Lower leg skin (tissue), 4 donors: ENCODE data around the gene SLC16A6. TPM values are rescaled to one million over a fixed set of nuclear protein-coding genes. Genes with fewer than 3 reads are reported as not detected.

Source experiments
- DNase-seq, 2 donors: peaks; one replicate each; pipeline ENCODE4 v3.0.0-alpha.2; 2019; ENCODE audit warnings: low spot score in 2 of 2
- H3K4me3 ChIP-seq: fragments of 200-600 bp; sonication (generic); 2 replicates; pipeline ENCODE4 v1.5.1; 2017; ENCODE audit warnings: mild to moderate bottlenecking, low read depth; ENCODE audit not compliant: poor library complexity, severe bottlenecking
- CTCF ChIP-seq, 3 donors: fragments of 450-650 bp; IDR thresholded peaks; one replicate each; pipeline ENCODE4 v1.5.1; 2016; ENCODE audit warnings: antibody characterized with exemption in 3 of 3, mild to moderate bottlenecking in 3 of 3, moderate library complexity in 2 of 3
- POLR2A ChIP-seq, 2 donors: fragments of 450-650 bp; IDR thresholded peaks; one replicate each; pipeline ENCODE4 v1.6.1; 2016 to 2017; ENCODE audit warnings: antibody characterized with exemption in 2 of 2, mild to moderate bottlenecking in 1 of 2, moderate library complexity in 1 of 2
- WGBS, 2 donors: methylation state at CpG; one replicate each; pipeline ENCODE4 v1.1.5; 2018; 5-methylcytosine and 5-hydroxymethylcytosine counted together
- intact Hi-C: fragments of 100-400 bp; cut with DNase I; formaldehyde crosslinking; loops from one replicate; pipeline ENCODE4 v1.15.0; 2023; ENCODE audit warnings: low total_unique reads
- total RNA-seq, 4 donors: library from RNA; depleted of rRNA; stranded (reverse); fragments of >200 nt; gene quantifications; one replicate each; pipeline ENCODE4 v1.1.0, GENCODE V29; 2016

The SLC16A6 gene
- total RNA-seq, 4 donors from 2014 or later: 2.7 to 10.3 (median 7.8) TPM

GRCh38 chr17:68297195-68297594 lies 6.3 kb upstream of the SLC16A6 start:
- DNase-seq: no peak
- TF ChIP-seq POLR2A (IDR thresholded peaks at IDR 0.05) (no peak), CTCF (IDR thresholded peaks at IDR 0.05) (no peak)
- no peak overlapping the region for H3K4me3 ChIP-seq
- intact Hi-C loops: no loop called here
- WGBS, 2 donors: 22 to 30% methylated on average over 4 of the region's 4 CpGs

GRCh38 chr17:68296217-68297191 lies 5.6 kb upstream of the SLC16A6 start:
- intact Hi-C loops: no loop called here
- H3K4me3 ChIP-seq: no peak overlapping the region
- DNase-seq: peak in 1 of 2 donors; percentile 35
- WGBS, 2 donors: 57 to 60% methylated on average over 18 of the region's 18 CpGs
- TF ChIP-seq POLR2A (IDR thresholded peaks at IDR 0.05) (no peak), CTCF (IDR thresholded peaks at IDR 0.05) (no peak)

- H3K4me3 ChIP-seq: no peak overlapping the region
- no peak for DNase-seq
- TF ChIP-seq CTCF (IDR thresholded peaks at IDR 0.05) (no peak), POLR2A (IDR thresholded peaks at IDR 0.05) (no peak)
- WGBS, 2 donors: 83 to 89% methylated on average over 7 of the region's 7 CpGs
- intact Hi-C loops: no loop called here
Observed at GRCh38 chr17:68295086-68295485, 4.2 kb upstream of the SLC16A6 start.

GRCh38 chr17:68294617-68295016 lies 3.7 kb upstream of the SLC16A6 start:
- TF ChIP-seq POLR2A (IDR thresholded peaks at IDR 0.05) (no peak), CTCF (IDR thresholded peaks at IDR 0.05) (no peak)
- WGBS, 2 donors: 80 to 87% methylated on average over 4 of the region's 4 CpGs
- intact Hi-C loops: no loop called here
- H3K4me3 ChIP-seq: no peak overlapping the region
- DNase-seq: no peak

- H3K4me3 ChIP-seq: no peak overlapping the region
- no peak for TF ChIP-seq POLR2A (IDR thresholded peaks at IDR 0.05)
- 82 to 88% methylated on average over 3 of the region's 3 CpGs for WGBS, 2 donors
- intact Hi-C loops: no loop called here
- no peak for DNase-seq
Observed at GRCh38 chr17:68294196-68294555, 3.2 kb upstream of the SLC16A6 start.

- no peak for TF ChIP-seq POLR2A (IDR thresholded peaks at IDR 0.05)
- no peak for TF ChIP-seq CTCF (IDR thresholded peaks at IDR 0.05)
- DNase-seq: no peak
- no peak overlapping the region for H3K4me3 ChIP-seq
- intact Hi-C loops: no loop called here
- 94 to 97% methylated on average over 6 of the region's 6 CpGs for WGBS, 2 donors
Observed at GRCh38 chr17:68293490-68294195, 2.7 kb upstream of the SLC16A6 start.
